Esophagus squamous epithelium (tissue), 4 donors: ENCODE data around the gene RNF130.

ENCODE experiments used
- CTCF ChIP-seq, 6 experiments: fragments of 450-650 bp in 4 of 6; fragments of 200-600 bp in 2 of 6; sonication (generic) in 2 of 6; IDR thresholded peaks; one replicate each; pipeline ENCODE4 v1.5.1; 2016 to 2019; ENCODE audit warnings: antibody characterized with exemption in 6 of 6, mild to moderate bottlenecking in 4 of 6, moderate library complexity in 4 of 6
- POLR2A ChIP-seq, 4 donors: fragments of 450-650 bp; IDR thresholded peaks; one replicate each; pipeline ENCODE4 v1.6.1; 2017; ENCODE audit warnings: antibody characterized with exemption in 4 of 4, mild to moderate bottlenecking in 4 of 4, moderate library complexity in 3 of 4

- no peak for TF ChIP-seq CTCF (IDR thresholded peaks at IDR 0.05)
- TF ChIP-seq POLR2A (IDR thresholded peaks at IDR 0.05), result no peak
These were observed 43.9 kb upstream of the RNF130 start for GRCh38 chr5:180115326-180116076.
